SH-SY5Y (cell line): Measurements from ENCODE around the gene UNC5CL.

Source experiments
- GATA2 ChIP-seq: IDR thresholded peaks from 2 replicates; pipeline ENCODE4 v1.6.1; 2011; ENCODE audit warnings: mild to moderate bottlenecking, low read depth, low read length
- GATA3 ChIP-seq: IDR thresholded peaks from 2 replicates; pipeline ENCODE4 v1.6.1; 2011; ENCODE audit warnings: low read depth, mild to moderate bottlenecking, low read length, moderate library complexity

- TF ChIP-seq GATA3 = no peak
- TF ChIP-seq GATA2 = no peak
Observed at GRCh38 chr6:41047745-41048732, 9.0 kb upstream of the UNC5CL start.
